Hepatic stellate cell (primary cell): ENCODE results near the gene KCNK1.
"Not testable (repeated sequence)": the region's sequence is repeated elsewhere in the genome, so short reads cannot be mapped to it uniquely, and the experiment has no call there.

Experiments
- DNase-seq: peaks from one replicate; pipeline ENCODE4 v3.0.0; 2011; ENCODE audit warnings: low spot score

The KCNK1 gene

GRCh38 chr1:233667741-233668140 lies 53.8 kb downstream of the KCNK1 start:
- DNase-seq: no peak

- DNase-seq: no peak
Observed at GRCh38 chr1:233668146-233668724, 54.3 kb downstream of the KCNK1 start.

GRCh38 chr1:233668725-233669294 lies 54.9 kb downstream of the KCNK1 start:
- no peak for DNase-seq

GRCh38 chr1:233670363-233670762 lies 56.5 kb downstream of the KCNK1 start:
- not testable (repeated sequence) for DNase-seq

- no peak for DNase-seq
Observed at GRCh38 chr1:233671286-233671685, 57.4 kb downstream of the KCNK1 start.

- DNase-seq: no peak
Observed at GRCh38 chr1:233672732-233673131, 58.8 kb downstream of the KCNK1 start.

GRCh38 chr1:233673261-233673946 lies 59.5 kb downstream of the KCNK1 start:
- DNase-seq: no peak

- DNase-seq: no peak
Observed at GRCh38 chr1:233673947-233674431, 60.1 kb downstream of the KCNK1 start.

GRCh38 chr1:233675446-233675845 lies 61.5 kb downstream of the KCNK1 start:
- no peak for DNase-seq

GRCh38 chr1:233675893-233676292 lies 62.0 kb downstream of the KCNK1 start:
- no peak for DNase-seq

GRCh38 chr1:233677690-233678354 lies 63.9 kb downstream of the KCNK1 start:
- no peak for DNase-seq

- no peak for DNase-seq
Observed at GRCh38 chr1:233679030-233679429, 65.1 kb downstream of the KCNK1 start.

- DNase-seq: no peak
Observed at GRCh38 chr1:233679591-233680373, 65.9 kb downstream of the KCNK1 start.

- DNase-seq: no peak
Observed at GRCh38 chr1:233681285-233681684, 67.4 kb downstream of the KCNK1 start.

GRCh38 chr1:233686653-233687052 lies 72.7 kb downstream of the KCNK1 start:
- not testable (repeated sequence) for DNase-seq

- DNase-seq: no peak
Observed at GRCh38 chr1:233689017-233689747, 75.3 kb downstream of the KCNK1 start.

GRCh38 chr1:233689748-233690254 lies 75.9 kb downstream of the KCNK1 start:
- no peak for DNase-seq

GRCh38 chr1:233695901-233696300 lies 82.0 kb downstream of the KCNK1 start:
- DNase-seq: no peak

- DNase-seq: no peak
Observed at GRCh38 chr1:233700338-233700737, 86.4 kb downstream of the KCNK1 start.

GRCh38 chr1:233704170-233704897 lies 90.4 kb downstream of the KCNK1 start:
- DNase-seq: no peak
